Effector memory CD4-positive, alpha-beta T cell (primary cell): ENCODE data around the gene GCSH.

Experiments used
- DNase-seq, 3 donors: peaks; one replicate each; pipeline ENCODE4 v3.0.0-alpha.2; 2020
- H3K27ac ChIP-seq: 2 replicates; pipeline ENCODE4 v1.7.0; 2013; ENCODE audit warnings: mild to moderate bottlenecking, low read length, moderate library complexity; ENCODE audit not compliant: insufficient read depth, poor library complexity, severe bottlenecking
- H3K27me3 ChIP-seq: replicated peaks from 2 replicates; pipeline ENCODE4 v1.7.0; 2013; ENCODE audit warnings: mild to moderate bottlenecking, low read length; ENCODE audit not compliant: insufficient read depth, control insufficient read depth, poor library complexity, severe bottlenecking
- H3K36me3 ChIP-seq: 2 replicates; pipeline ENCODE4 v1.7.0; 2013; ENCODE audit warnings: mild to moderate bottlenecking, low read length, moderate library complexity; ENCODE audit not compliant: control insufficient read depth, insufficient read depth
- H3K4me1 ChIP-seq: 2 replicates; pipeline ENCODE4 v1.7.0; 2013; ENCODE audit warnings: low read length, mild to moderate bottlenecking; ENCODE audit not compliant: control insufficient read depth, insufficient read depth, poor library complexity, severe bottlenecking
- H3K4me3 ChIP-seq: 2 replicates; pipeline ENCODE4 v1.7.0; 2013; ENCODE audit warnings: low read length, low read depth, mild to moderate bottlenecking; ENCODE audit not compliant: insufficient read depth, poor library complexity, severe bottlenecking
- H3K9me3 ChIP-seq: 2 replicates; pipeline ENCODE4 v1.7.0; 2013; ENCODE audit warnings: mild to moderate bottlenecking, low read length, moderate library complexity; ENCODE audit not compliant: control insufficient read depth

GCSH gene

DNA sequence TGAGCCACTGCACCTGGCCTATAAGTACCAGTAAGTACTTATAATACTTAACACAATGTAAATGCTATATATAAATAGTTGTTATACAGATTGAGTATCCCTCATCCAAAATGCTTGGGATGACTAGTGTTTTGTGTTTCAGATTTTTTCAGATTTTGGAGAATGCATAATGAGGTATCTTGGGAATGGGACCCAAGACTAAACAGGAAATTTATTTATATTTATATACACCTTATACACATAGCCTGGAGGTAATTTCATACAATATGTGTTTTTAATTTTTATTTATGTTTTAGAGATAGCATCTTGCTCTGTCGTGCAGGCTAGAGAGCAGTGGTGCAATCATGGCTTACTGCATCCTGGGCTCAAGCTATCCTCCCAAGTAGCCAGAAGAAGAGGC, 9.8 kb upstream of the GCSH start:
- DNase-seq: no peak
- Histone ChIP-seq H3K4me3 (no peak overlapping the region), H3K9me3 (no peaks in the 10 kb centered on the region), H3K4me1 (no peaks in the 10 kb centered on the region), H3K27ac (no peak overlapping the region), H3K27me3 (no peaks in the 10 kb centered on the region), H3K36me3 (no peaks in the 10 kb centered on the region)

DNA sequence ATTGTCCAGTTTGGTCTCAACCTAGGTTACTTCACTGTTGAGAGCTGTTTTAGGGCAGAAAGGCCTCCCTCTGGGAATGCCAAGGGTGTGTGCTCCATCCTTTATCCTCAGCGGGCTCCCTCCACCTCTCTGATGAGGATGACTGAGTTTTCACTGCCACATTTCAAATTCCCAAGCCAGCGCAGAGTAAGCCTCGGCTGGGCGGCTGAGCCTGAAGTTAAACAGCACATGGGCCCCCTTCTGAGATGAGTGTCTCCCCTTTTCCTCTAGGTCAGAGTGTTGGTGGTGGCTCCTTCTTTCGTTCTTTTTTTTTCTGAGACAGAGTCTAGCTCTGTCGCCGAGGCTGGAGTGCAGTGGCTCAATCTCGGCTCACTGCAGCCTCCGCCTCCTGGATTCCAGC, 5.5 kb upstream of the GCSH start:
- Histone ChIP-seq H3K4me3 (no peak overlapping the region), H3K27ac (no peak overlapping the region), H3K4me1 (peaks cover 2% of the 10 kb centered on the region), H3K27me3 (no peaks in the 10 kb centered on the region), H3K36me3 (no peaks in the 10 kb centered on the region), H3K9me3 (no peaks in the 10 kb centered on the region)
- no peak for DNase-seq

DNA sequence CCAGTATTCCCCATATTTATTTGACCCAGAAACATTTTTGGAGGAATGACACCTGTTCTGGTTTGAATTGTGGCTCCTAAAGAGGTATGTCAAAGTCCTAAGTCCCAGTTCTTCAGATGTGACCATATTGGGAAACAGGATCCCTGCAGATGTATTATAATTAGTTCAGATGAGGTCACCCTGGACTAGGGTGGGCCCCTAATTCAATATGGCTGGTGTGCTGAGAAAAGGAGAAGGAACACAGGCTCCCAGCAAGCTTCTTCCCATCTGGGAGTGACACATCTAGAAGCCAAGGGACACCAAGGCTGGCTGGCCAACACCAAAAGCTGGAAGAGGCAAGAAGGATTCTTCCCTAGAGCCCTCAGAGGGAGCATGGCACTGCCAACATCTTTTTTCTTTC, 3.8 kb upstream of the GCSH start:
- no peak for DNase-seq
- Histone ChIP-seq H3K27me3 (no peaks in the 10 kb centered on the region), H3K27ac (no peak overlapping the region), H3K9me3 (no peaks in the 10 kb centered on the region), H3K4me3 (no peak overlapping the region), H3K4me1 (peaks cover 7% of the 10 kb centered on the region), H3K36me3 (no peaks in the 10 kb centered on the region)

DNA sequence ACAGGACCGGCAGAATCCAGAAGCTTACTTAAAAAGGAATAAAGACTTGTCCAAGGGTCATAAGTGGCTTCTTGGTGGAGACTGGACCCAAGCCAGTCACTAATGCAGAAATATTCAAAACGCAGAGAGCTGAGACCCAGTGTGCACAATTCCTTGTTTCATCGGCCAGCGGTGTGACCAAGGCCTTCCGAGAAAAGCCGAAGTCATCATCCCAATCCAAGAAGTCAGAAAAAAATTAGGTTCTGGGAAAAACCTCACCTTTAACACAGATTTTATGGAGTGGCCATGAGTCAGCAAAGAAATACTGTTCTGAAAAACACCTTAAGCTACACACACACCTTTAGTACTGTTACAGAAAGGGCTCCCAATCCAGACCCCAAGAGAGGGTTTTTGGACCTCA, 1.0 kb upstream of the GCSH start:
- Histone ChIP-seq H3K36me3 (no peaks in the 10 kb centered on the region), H3K4me1 (peaks cover 7% of the 10 kb centered on the region), H3K27me3 (no peaks in the 10 kb centered on the region), H3K4me3 (no peak overlapping the region), H3K9me3 (no peaks in the 10 kb centered on the region), H3K27ac (no peak overlapping the region)
- DNase-seq: no peak

DNA sequence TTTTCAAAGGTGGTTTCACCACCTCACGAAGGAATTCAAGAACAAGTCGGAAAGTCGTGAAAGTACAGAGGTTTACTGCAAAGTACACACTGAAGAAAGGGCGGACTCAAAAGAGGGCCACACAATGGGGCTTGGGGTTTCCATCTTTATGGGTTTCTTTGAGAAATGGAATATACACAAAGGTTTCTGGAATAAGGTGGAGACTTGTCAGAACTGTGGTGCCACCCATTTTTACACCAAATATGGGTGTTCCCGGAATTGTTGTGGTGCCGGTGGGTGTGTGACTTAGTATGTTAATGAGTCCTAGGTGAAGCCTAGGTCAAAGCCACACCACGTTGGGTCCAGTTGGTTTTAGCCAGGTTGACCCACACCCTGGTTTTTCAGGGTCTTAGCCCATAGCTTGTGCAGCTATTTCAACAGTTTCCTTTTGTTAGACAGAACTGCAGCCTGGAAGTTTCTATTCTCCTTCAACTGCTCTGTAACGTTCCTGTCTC, 567 bp upstream of the GCSH start:
- Histone ChIP-seq H3K9me3 (no peaks in the 10 kb centered on the region), H3K4me3 (peak overlapping the region; percentile 10), H3K36me3 (no peaks in the 10 kb centered on the region), H3K4me1 (peaks cover 7% of the 10 kb centered on the region), H3K27ac (peak overlapping the region; percentile 54), H3K27me3 (no peaks in the 10 kb centered on the region)
- DNase-seq: no peak

DNA sequence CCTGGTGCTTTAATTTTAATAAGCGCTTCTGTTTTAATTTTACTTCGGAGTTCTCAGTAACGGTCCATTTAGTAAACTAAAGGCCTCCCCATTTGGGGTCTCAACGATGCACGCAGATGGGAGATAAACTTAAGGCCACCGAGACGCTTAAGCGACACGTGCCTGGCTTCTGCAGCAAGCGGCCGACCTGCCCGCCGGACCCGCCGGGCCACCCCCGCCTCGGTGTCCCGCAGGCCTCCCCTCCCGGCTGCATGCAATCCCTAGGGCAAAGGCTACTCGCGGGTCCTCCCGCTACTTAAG, 592 bp downstream of the GCSH start:
- no peak for DNase-seq
- no peaks in the 10 kb centered on the region for H3K27me3 ChIP-seq
- H3K36me3 ChIP-seq: no peaks in the 10 kb centered on the region
- peaks cover 7% of the 10 kb centered on the region for H3K4me1 ChIP-seq
- H3K27ac ChIP-seq: peak overlapping the region; percentile 48
- no peaks in the 10 kb centered on the region for H3K9me3 ChIP-seq
- peak overlapping the region; percentile 76 for H3K4me3 ChIP-seq

DNA sequence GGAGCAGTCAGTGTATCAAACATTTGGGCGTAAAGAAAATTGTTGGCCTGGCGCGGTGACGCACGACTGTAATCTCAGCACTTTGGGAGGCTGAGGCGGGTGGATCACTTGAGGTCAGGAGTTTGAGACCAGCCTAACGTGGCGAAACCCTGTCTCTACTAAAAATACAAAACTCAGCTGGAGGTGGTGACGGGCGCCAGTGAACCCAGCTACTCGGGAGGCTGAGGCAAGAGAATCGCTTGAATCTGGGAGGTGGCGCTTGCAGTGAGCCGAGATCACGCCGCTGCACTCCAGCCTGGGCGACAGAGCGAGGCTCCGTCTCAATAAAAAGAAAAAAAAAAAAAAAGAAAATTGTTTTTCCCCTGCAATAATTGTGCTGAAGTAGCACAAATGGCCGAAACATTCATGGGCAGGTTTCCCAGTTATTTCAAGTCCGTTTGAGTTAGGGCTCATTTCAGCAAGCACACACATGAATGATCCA, 1.4 kb downstream of the GCSH start:
- H3K27me3 ChIP-seq: no peaks in the 10 kb centered on the region
- DNase-seq: no peak
- no peaks in the 10 kb centered on the region for H3K36me3 ChIP-seq
- H3K4me1 ChIP-seq: peaks cover 7% of the 10 kb centered on the region
- H3K9me3 ChIP-seq: no peaks in the 10 kb centered on the region
- H3K4me3 ChIP-seq: no peak overlapping the region
- no peak overlapping the region for H3K27ac ChIP-seq

DNA sequence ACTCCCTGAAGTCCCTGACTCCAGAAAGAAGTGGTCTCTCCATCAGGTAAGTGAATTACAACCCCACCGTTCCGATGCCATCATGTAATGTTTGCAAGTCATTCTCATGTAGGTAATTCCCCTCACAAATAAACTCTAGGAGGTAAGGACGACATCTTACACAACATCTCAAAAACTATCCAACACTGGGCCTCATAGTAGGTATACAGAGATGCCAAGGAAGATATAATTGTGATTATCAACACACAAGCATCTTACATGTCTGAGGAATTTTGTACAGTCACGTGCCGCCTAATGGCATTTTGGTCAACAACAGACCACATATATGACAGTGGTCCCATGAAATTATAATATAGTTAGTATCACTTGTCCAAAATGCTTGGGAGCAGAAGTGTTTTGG, 7.4 kb downstream of the GCSH start:
- H3K36me3 ChIP-seq: no peaks in the 10 kb centered on the region
- no peak overlapping the region for H3K27ac ChIP-seq
- no peaks in the 10 kb centered on the region for H3K9me3 ChIP-seq

DNA sequence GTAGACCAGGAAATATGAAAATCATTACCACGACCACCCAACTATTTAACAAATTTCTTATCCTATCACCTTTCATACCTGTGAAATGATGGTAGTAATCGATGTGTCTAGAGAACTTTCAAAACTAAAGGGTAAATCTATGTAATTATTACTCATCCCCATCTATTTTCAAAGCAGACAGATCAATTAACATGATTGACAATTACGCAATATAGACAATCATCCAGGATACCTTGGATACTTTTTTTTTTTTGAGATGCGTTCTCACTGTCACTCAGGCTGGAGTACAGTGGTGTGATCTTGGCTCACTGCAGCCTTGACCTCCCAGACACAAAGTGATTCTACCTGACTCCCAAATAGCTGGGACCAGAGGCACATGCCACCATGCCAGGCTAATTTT, 15.2 kb downstream of the GCSH start:
- H3K4me3 ChIP-seq: no peak overlapping the region
- H3K27ac ChIP-seq: no peak overlapping the region
- H3K27me3 ChIP-seq: no peaks in the 10 kb centered on the region
- no peaks in the 10 kb centered on the region for H3K9me3 ChIP-seq
- H3K4me1 ChIP-seq: no peaks in the 10 kb centered on the region
- H3K36me3 ChIP-seq: no peaks in the 10 kb centered on the region
- no peak for DNase-seq

More for the DNA sequence above, 7.4 kb downstream of the GCSH start:
- Histone ChIP-seq H3K4me1 (no peaks in the 10 kb centered on the region), H3K27me3 (no peaks in the 10 kb centered on the region), H3K4me3 (no peak overlapping the region)
- no peak for DNase-seq

DNA sequence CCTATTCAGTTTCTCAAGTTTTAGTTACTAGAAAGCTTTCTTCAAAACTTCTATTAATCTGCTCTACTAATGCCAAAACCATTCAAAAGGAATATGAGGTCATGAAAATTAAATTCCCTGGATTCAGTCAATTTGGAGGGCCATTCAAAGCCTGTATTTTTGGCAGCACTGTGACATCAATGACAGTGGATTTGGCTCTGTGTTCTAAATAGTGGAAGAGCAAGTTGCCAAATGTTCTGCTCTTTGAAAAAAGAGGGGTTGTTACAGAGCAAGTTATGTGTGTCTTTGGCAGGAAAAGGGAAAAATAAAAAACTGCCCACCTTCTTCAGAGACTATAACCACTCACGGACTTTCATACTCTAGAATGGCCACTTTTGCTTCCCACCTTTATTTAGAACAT, 16.0 kb downstream of the GCSH start:
- no peak overlapping the region for H3K27ac ChIP-seq
- DNase-seq: no peak
- H3K36me3 ChIP-seq: no peaks in the 10 kb centered on the region
- H3K4me3 ChIP-seq: no peak overlapping the region
- H3K27me3 ChIP-seq: no peaks in the 10 kb centered on the region
- no peaks in the 10 kb centered on the region for H3K9me3 ChIP-seq
- no peaks in the 10 kb centered on the region for H3K4me1 ChIP-seq
